Superior temporal gyrus (tissue), 1 donor: ENCODE data around the gene AOC3.
"Not testable (repeated sequence)": the region's sequence is repeated elsewhere in the genome, so short reads cannot be mapped to it uniquely, and the experiment has no call there.

Experiments used
- DNase-seq: peaks from one replicate; pipeline ENCODE4 v3.0.0-alpha.2; 2016; ENCODE audit errors: extremely low spot score

Gene AOC3

DNA sequence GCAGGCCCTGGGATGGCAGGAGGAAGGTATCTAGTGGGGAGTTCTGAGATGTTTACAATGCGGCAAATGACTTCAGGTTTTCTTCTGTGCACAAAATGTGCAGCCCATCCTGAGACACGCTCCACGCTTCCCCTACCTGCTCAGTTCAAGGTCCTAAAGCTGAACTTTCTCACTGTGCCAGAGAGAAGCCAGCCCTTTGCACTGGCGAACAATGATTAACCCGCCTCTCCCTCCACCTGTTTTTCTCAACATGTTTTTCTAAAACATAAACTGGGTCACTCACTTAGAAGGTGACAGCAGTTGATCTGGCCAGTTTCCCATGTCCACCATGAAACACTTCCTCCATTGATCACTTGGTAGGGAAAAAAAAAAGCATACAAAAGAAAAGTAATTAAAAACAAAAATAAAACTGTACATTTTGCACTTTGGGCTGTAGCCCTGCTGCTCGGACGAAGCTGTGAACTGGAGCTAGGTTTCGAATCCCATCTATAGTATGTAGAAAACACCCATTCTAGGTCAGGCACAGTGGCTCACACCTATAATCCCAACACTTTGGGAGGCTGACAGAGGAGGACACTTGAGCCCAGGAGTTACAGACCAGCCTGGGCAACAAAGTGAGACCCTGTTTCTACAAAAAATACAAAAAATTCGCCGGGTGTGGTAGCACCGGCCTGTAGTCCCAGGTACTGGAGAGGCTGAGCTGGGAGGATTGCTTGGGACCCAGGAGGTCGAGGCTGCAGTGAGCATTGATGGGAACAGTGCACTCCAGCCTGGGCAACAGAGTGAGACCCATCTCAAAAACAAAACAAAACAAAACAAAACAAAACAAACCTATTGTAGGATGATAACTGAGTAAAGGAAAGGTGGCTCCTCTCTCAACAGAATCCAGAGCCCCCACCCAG lies 43.5 kb downstream of the AOC3 start:
- no peak for DNase-seq

DNA sequence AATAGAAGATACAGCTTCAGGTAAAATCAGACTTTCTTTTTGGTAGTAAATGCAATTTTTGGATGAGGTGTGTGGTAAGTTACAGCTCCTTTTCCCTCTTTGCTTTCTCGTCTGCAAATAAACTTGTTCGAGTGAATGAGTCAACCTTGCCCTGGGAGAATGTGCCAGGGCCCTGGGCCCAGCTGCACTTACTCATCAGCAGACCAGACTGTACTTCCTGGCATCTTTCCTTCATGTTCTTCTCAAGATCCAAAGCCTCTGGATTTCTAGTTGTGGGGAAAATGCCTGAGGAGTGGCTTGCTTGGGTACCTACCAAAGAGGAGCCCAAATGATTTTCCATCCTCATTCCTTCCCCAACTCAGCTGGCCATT lies 44.2 kb downstream of the AOC3 start:
- DNase-seq = peak; percentile 18

DNA sequence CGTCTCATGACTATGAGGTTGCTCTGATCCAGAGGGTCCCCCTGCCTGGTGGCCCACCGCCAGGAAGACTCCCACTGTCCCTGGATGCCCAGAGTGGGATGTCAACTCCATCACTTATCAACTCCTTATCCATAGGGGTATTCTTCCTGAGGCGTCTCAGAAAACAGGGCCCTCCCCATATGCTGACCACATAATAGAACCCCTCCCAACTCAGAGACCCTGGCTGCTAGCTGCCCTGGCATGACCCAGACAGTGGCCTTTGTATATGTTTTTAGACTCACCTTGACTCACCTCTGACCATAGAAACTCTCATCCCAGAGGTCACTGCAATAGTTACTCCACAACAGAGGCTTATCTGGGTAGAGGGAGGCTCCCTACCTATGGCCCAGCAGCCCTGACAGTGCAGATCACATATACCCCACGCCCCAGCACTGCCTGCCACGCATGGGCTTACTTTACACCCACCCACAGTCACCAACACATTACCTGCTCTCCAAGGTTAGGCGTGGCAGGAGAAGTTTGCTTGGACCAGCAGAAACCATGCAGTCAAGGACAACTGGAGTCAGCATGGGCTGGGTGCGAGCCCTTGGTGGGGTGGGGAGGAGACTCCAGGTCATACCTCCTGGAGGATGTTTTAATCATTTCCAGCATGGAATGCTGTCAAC lies 47.3 kb downstream of the AOC3 start:
- no peak for DNase-seq

DNA sequence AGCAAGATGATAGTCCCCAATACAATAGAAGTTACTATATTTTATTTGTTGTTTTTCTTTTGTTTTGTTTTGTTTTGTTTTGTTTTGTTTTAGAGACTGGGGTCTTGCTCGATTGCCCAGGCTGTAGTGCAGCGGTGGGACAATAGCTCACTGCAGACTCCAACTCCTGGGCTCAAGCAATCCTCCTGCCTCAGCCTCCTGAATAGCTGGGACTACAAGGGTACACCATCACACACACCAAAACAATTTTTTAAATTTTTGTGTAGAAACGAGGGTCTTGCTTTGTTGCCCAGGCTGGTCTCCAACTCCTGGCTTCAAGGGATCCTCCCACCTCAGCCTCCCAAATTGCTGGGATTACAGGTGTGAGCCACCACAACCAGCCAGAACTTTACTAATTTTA lies 49.0 kb downstream of the AOC3 start:
- DNase-seq = not testable (repeated sequence)

DNA sequence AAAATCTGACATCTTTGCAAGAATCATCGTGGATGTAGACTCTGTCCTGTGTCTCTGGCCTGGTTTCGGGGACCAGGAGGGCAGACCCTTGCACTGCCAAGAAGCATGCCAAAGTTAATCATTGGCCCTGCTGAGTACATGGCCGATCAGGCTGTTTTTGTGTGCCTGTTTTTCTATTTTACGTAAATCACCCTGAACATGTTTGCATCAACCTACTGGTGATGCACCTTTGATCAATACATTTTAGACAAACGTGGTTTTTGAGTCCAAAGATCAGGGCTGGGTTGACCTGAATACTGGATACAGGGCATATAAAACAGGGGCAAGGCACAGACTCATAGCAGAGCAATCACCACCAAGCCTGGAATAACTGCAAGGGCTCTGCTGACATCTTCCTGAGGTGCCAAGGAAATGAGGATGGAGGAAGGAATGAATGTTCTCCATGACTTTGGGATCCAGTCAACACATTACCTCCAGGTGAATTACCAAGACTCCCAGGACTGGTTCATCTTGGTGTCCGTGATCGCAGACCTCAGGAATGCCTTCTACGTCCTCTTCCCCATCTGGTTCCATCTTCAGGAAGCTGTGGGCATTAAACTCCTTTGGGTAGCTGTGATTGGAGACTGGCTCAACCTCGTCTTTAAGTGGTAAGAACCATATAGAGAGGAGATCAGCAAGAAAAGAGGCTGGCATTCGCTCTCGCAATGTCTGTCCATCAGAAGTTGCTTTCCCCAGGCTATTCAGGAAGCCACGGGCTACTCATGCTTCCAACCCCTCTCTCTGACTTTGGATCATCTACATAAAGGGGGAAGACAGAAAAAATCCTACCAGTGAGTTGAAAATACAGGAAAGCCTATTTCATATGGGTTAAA lies 49.7 kb downstream of the AOC3 start, which contains the start of gene G6PC1:
Gene G6PC1 (plus strand): TSS at position 340 of the 872 bp plus-strand sequence. CDS start 78 bp downstream, at position 418.
- no peak for DNase-seq

DNA sequence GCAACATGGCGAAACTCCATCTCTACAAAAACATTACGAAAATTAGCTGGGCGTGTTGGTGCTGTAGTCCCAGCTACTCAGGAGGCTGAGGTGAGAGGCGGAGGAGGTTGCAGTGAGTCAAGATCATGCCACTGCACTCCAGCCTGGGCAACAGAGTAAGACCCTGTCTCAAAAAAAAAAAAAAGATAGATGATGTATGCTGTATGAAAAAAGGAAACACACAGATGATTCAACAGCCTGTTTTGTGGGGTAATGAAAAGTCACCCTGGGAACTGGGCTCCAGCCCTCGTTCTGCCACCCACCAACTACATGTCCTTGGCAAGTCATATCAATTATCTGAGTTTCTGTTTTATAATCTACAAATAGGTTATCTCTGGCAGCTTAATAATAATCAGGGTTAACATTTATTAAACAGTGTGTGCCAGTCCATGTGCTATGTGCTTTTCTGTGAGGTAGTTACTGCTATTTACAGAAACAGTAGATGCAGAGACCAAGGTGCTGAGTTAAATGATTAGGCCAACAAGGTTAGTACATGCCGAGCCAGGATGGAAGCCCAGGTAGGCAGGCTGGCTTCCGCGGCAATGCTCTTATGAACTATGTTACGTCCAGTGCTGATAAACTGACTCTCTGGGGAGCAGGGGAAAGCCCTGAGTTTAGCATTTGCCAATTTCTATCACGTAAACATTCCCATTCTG lies 50.7 kb downstream of the AOC3 start:
- DNase-seq = no peak

DNA sequence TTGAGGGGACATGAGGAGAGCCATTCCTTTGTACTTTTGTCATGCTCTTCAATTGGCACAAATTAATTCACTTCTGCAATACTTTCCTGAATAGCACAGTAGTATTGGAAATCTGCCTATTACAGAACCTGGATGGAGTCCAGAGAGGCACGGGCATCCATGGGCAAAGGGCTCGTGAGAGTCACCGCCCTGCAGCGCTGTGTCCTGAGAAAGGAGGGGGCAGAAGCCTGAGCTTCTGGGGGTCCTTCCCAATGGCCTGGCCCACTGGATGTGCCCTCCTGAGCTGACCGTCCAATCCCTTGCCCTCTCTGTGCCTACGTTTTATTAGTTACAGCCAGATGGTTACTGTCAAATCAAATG lies 53.1 kb downstream of the AOC3 start:
- no peak for DNase-seq

DNA sequence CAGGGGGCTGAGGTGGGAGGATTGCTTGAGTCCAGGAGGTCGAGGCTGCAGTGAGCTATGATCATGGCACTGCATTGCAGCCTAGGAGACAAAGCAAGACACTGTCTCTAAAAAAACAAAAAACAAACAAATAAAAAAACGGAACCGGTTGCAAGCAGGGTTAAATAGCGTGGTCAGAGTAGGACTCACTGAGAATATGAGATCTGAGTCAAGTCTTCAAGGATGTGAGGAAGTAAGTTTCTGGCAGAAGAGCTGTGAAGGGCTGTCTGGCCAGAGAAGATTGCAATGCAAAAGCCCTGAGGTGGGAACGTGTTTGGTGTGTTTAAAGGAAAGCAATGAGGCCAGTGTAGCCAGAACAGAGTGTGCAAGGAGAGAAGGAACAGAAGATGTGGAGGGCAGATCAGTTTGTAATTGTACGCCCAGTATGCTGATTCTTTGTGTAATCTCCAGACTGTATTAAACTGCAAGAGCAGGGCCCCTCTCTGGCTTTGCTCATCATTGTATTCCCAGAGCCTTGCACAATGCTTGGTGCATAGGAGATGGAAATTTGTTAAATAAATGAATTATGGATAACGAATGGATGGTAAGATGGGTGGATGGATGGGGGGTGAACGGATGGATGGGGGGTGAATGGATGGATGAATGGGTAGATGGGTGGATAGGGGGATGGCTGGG lies 55.9 kb downstream of the AOC3 start:
- no peak for DNase-seq
